GM12891 (cell line): Measurements from ENCODE around the gene LDAH.

ENCODE experiments used
- POLR2A ChIP-seq: IDR thresholded peaks from 2 replicates; pipeline ENCODE4 v1.6.1; 2011; ENCODE audit warnings: low read depth, low read length, control low read depth
- POLR2AphosphoS5 ChIP-seq: IDR thresholded peaks from 2 replicates; pipeline ENCODE4 v1.6.1; 2011; ENCODE audit warnings: low read depth, low read length, control low read depth
- TAF1 ChIP-seq: IDR thresholded peaks from 2 replicates; pipeline ENCODE4 v1.6.1; 2011; ENCODE audit warnings: low read depth, low read length, control low read depth

GRCh38 chr2:20818820-20819219 lies 4.1 kb downstream of the LDAH start:
- TF ChIP-seq POLR2A: no peak
- TF ChIP-seq POLR2AphosphoS5: no peak
- TF ChIP-seq TAF1: no peak
